DMS79 treated with DMSO at 0.1 percent for 48 hours (cell line): Measurements from ENCODE around the gene ATRNL1.
"Not testable (repeated sequence)": the region's sequence is repeated elsewhere in the genome, so short reads cannot be mapped to it uniquely, and the experiment has no call there.

Experiments used
- DNase-seq: peaks from one replicate; lab custom pipeline; 2025; lab: John Stamatoyannopoulos, UW

ATRNL1 gene

GRCh38 chr10:115092555-115093285 lies 445 bp upstream of the ATRNL1 start:
- DNase-seq: no peak

- no peak for DNase-seq
Observed at GRCh38 chr10:115093776-115094408, 727 bp downstream of the ATRNL1 start.

GRCh38 chr10:115094416-115095140 lies 1.4 kb downstream of the ATRNL1 start:
- no peak for DNase-seq

GRCh38 chr10:115095758-115096157 lies 2.6 kb downstream of the ATRNL1 start:
- DNase-seq: no peak

- DNase-seq: no peak
Observed at GRCh38 chr10:115103700-115104099, 10.5 kb downstream of the ATRNL1 start.

GRCh38 chr10:115105411-115105810 lies 12.2 kb downstream of the ATRNL1 start:
- not testable (repeated sequence) for DNase-seq

GRCh38 chr10:115107830-115108229 lies 14.7 kb downstream of the ATRNL1 start:
- no peak for DNase-seq

- DNase-seq: no peak
Observed at GRCh38 chr10:115117301-115117700, 24.1 kb downstream of the ATRNL1 start.

GRCh38 chr10:115118346-115118745 lies 25.2 kb downstream of the ATRNL1 start:
- no peak for DNase-seq

- no peak for DNase-seq
Observed at GRCh38 chr10:115125505-115125904, 32.3 kb downstream of the ATRNL1 start.

GRCh38 chr10:115129752-115130151 lies 36.6 kb downstream of the ATRNL1 start:
- DNase-seq: no peak

- DNase-seq: no peak
Observed at GRCh38 chr10:115136616-115137015, 43.5 kb downstream of the ATRNL1 start.

- no peak for DNase-seq
Observed at GRCh38 chr10:115141254-115141653, 48.1 kb downstream of the ATRNL1 start.

- no peak for DNase-seq
Observed at GRCh38 chr10:115157357-115157756, 64.2 kb downstream of the ATRNL1 start.

- DNase-seq: no peak
Observed at GRCh38 chr10:115163129-115163528, 70.0 kb downstream of the ATRNL1 start.

GRCh38 chr10:115164220-115164619 lies 71.1 kb downstream of the ATRNL1 start:
- DNase-seq: no peak

GRCh38 chr10:115167751-115168150 lies 74.6 kb downstream of the ATRNL1 start:
- no peak for DNase-seq

GRCh38 chr10:115171392-115171960 lies 78.3 kb downstream of the ATRNL1 start:
- no peak for DNase-seq

- no peak for DNase-seq
Observed at GRCh38 chr10:115173915-115174443, 80.8 kb downstream of the ATRNL1 start.

- not testable (repeated sequence) for DNase-seq
Observed at GRCh38 chr10:115207276-115207675, 114.1 kb downstream of the ATRNL1 start.

GRCh38 chr10:115209133-115209532 lies 116.0 kb downstream of the ATRNL1 start:
- no peak for DNase-seq

GRCh38 chr10:115214829-115215228 lies 121.7 kb downstream of the ATRNL1 start:
- no peak for DNase-seq
